Suppressor macrophage (primary cell): ENCODE results near the gene SUSD6.

ENCODE experiments used
- DNase-seq, 4 experiments: peaks; one replicate each; pipeline ENCODE4 v3.0.0-alpha.2; 2020 to 2022

SUSD6 gene

GRCh38 chr14:69593018-69593677, 18.2 kb upstream of the SUSD6 start:
- DNase-seq = no peak

DNA sequence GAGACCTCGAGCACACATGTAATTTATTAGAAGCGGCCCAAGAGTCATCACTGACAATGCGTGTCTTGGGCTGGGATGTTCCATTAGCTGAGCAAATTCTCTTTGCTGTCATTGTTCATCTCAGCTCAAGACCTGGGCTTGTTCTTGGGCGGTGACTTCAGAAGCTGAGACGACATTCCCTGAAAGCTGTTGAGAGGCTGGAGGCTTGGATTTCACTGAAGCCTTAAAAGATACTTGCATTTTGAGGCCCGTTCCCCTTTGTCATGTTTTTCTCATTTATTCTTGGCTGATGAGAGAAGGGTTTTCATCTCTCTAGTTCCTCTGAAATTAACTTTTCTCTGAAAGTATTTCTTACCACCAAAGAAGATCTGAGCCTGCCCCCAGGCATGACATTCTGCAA, 16.6 kb upstream of the SUSD6 start:
- DNase-seq = no peak

- DNase-seq = no peak
These were observed 16.1 kb upstream of the SUSD6 start for GRCh38 chr14:69595336-69595735.

DNA sequence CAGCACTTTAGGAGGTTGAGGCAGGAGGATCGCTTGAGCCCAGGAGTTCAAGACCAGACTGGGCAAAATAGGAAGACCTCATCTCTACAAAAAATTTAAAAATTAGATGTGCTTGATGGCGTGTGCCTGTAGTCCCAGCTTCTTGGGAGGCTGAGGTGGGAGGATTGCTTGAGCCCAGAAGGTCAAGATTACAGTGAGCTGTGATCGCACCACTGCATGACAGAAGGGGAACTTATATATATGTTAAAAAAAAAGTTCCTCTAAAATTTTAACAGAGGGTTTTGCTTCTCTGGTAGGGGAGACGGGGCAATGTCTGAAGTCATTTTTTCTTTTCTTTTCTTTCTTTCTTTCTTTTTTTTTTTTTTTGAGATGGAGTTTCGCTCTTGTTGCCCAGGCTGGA, 12.0 kb upstream of the SUSD6 start:
- DNase-seq = peak in 3 of 4 experiments; percentile 52 to 64 (median 62)

GRCh38 chr14:69600304-69600891, 11.0 kb upstream of the SUSD6 start:
- no peak for DNase-seq

DNA sequence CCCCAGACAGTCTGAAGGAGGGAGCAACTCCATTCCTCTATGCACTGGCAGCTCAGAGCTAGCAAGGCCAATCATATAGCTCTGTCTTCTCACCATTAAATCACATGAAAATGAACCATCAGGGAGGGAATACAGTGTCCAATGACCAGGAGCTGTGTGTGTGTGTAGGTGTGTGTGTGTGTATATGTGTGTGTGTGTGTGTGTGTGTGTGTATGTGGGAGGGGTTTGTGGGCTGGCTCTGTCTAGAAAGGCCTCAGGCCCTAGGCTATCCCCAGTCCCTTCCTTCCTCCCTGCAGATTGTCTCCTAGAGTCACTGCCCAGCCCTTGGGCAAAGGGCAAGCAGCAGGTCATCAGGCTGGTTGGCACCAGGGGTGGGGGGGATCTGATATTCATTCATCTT, 5.7 kb upstream of the SUSD6 start:
- peak; percentile 74 to 84 (median 75) for DNase-seq

- DNase-seq = peak; percentile 72 to 88 (median 84)
These were observed 4.9 kb upstream of the SUSD6 start for GRCh38 chr14:69606258-69607184.

GRCh38 chr14:69610020-69610873, 1.1 kb upstream of the SUSD6 start:
- DNase-seq = no peak

- no peak for DNase-seq
These were observed 573 bp upstream of the SUSD6 start for GRCh38 chr14:69610874-69611171.

DNA sequence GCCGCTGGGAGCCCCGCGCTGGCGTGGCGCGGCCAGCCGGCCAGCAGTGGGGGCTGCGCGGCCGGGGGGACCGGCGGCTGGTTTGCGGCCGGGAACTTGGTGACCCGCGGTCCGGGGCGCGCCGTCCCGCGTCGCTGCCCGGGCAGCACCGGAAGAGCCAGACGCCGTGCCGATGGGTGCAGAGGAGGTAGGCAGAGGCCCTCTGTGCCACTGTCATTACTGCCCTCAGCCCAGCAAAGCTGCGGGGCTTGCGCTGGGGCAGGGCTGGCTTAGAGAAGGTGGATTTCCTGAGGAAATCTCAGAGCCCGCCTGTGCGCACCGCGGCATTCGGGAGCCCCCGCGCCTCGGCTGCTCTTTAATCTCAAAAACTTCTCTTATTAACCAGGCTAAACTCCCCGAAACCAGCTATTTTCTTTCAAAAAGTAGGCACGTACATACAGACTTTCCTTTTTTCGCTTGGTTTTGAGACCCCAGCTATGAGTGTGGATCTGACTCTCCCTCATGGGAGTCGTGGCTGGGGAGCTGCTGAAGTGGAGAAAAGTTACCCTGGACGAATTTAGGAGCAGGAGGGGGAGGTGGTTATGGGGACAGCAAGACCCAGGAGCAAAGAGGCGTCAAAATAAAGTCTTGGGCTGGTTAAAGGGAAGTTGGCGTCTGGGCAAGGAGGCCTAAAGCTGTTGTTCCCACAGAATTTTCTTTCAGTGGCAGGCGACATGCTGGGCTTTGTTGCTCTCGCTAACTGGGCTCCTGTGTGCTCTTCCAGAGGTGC, 802 bp downstream of the SUSD6 start:
- DNase-seq = peak; percentile 67 to 81 (median 74)

DNA sequence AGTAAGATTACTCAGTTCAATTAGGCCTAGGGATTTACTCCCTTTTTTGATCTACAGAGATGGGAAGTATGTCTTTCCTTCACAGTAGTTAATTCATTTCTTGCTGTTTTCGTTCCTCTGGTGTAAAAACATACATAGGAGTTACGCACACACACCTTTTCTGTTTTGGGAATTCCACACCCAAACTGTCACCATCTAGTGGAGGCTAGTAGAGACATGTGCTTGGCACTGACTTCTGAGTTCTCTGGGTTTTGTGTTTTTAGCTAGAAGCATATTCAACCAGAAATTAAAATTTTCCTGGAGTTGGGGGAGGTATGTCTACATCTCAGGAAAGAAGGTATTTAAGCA, 1.4 kb downstream of the SUSD6 start:
- DNase-seq = no peak

DNA sequence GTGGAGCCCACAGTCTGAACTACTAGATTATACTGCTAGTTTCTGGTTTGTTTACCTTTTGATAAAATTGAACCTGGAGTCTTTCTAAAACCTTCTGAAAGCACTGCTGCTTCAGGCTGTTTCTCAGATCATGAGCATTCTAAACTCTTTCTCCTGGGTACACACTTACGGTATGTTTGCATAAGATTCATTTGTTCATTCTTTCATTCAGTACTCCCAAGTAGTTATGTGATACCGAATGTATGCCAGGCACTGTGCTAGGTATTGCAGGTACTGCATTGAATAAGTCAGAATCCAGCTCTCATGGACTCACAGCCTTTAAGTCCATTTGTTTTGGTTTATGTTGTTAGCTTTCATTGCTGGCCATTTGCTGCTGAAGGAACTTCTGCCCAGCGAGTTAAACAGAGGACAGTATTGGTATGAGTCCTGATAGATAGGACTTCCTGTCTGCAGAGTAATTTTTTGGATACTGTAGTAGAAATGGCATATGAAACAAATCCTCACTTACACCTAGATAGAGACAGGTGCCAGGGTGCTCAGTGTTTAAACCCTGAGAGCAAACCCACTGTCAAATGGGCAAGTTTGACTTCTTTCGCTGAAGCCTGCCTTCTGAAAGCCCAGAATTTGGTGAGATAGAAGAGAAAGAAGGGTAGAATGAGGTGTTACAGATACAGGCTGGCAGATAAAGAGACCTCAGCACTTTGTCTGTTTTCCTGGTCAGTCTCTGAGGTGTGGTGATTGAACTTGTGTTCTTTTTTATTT, 2.1 kb downstream of the SUSD6 start:
- DNase-seq = peak in 2 of 4 experiments; percentile 23 to 44

- DNase-seq = peak; percentile 89 to 98 (median 92)
These were observed 3.2 kb downstream of the SUSD6 start for GRCh38 chr14:69614592-69614991.

DNA sequence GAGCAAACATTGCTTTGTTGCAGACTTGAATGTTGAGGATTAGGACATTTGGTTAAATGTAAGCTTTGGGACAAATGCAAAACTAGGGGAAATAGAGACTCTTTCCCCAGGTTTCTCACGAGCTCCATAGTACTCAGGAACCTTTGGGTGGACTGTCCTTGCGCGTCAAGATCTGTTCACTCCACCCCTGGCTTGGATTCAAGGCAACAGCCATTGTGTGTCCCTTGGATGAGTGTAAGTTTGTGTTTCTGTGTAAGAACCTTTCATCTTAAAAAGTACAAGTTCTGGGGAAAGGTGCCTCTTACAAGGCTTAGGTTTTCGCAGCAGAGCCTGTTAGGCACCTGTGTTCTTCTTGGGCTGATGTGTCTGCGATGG, 3.7 kb downstream of the SUSD6 start:
- no peak for DNase-seq

- DNase-seq = peak; percentile 79 to 93 (median 88)
These were observed 4.4 kb downstream of the SUSD6 start for GRCh38 chr14:69615496-69616407.

DNA sequence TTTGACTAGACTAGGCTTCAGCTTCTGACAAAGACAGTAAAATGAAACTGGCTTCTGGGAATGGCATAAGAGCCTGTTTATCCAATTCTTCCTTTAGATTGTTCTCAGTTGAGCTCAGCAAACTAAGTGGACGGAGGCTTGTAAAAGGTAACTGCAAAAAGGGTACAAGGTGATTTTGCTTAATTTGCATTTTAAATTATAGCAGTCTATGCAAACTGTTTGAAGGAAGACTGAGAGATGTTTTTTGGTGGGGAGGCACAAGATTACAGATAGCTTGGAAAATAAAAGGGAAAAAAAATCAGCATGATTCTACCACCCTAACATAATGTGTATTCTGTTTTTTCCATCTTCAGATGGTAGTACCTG, 5.0 kb downstream of the SUSD6 start:
- DNase-seq = no peak

DNA sequence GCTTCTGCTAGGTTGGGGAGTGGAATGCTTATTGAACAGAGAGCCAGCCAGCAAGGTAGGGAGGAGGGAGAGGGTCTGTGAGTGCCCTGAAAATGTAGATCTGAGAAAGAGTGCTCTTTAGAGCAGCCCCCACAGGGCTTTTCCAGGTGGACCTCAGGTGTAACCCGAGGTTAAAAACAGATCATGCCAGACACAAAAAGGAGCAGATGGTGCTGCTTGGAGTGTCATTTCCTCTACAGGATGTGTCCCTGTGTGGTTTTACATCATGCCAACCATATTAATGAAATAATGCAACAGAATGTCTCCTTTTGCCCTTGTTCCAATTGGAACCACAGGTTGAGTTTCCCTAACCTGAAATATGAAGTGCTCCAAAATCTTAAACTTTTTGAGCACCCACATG, 6.4 kb downstream of the SUSD6 start:
- DNase-seq = no peak

- no peak for DNase-seq
These were observed 7.6 kb downstream of the SUSD6 start for GRCh38 chr14:69619012-69619411.

DNA sequence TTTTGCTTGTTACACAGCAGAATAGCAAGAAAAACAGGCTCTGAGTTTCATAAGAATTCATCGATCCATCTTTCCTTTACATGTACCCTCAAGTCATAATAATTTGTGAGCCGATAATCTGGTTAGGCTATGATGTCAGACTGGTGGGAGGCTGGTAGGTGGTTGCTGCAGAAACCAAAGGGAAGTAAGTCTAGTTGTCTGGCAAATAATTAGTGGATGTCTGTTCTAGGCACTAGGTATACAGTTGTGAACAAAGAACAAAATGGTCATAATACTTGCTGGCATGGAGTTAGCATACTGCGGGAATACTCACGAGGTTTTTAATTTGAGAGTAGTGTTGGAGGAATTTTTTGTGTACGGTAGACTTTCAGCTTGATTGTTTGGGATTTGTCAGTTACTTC, 8.8 kb downstream of the SUSD6 start:
- peak; percentile 55 to 71 (median 70) for DNase-seq

- DNase-seq = peak in 1 of 4 experiments; percentile 3
These were observed 9.6 kb downstream of the SUSD6 start for GRCh38 chr14:69620981-69621380.
